Type B pancreatic cell (in vitro differentiated cells): ENCODE data around the gene TMEM98. TPM values are rescaled to one million over a fixed set of nuclear protein-coding genes. Genes with fewer than 3 reads are reported as not detected.
A peak's percentile ranks its signal among the peaks of the same experiment; 100 is the strongest.

Experiments used
- DNase-seq: peaks from one replicate; pipeline ENCODE4 v3.0.0; 2021; ENCODE audit warnings: mixed read lengths; ENCODE audit not compliant: unreplicated experiment; ENCODE audit errors: extremely low spot score
- H3K27ac Mint-ChIP-seq: 2 replicates; pipeline ENCODE4 v1.8.0; 2021; ENCODE audit warnings: mild to moderate bottlenecking, mixed read lengths
- H3K27me3 Mint-ChIP-seq: 2 replicates; pipeline ENCODE4 v1.8.0; 2021; ENCODE audit warnings: mixed read lengths
- H3K36me3 Mint-ChIP-seq: 2 replicates; pipeline ENCODE4 v1.8.0; 2021; ENCODE audit warnings: mixed read lengths
- H3K4me1 Mint-ChIP-seq: one replicate; pipeline ENCODE4 v1.8.0; 2021; ENCODE audit warnings: mixed read lengths; ENCODE audit not compliant: unreplicated experiment
- H3K4me3 Mint-ChIP-seq: 2 replicates; pipeline ENCODE4 v1.8.0; 2021; ENCODE audit warnings: mild to moderate bottlenecking, mixed read lengths
- H3K9me3 Mint-ChIP-seq: 2 replicates; pipeline ENCODE4 v1.8.0; 2021; ENCODE audit warnings: mixed read lengths
- CTCF ChIP-seq: fragments of 200-600 bp; sonication (generic); conservative IDR thresholded peaks from 2 replicates; pipeline ENCODE4 v1.5.0; 2021; ENCODE audit warnings: antibody characterized with exemption, mild to moderate bottlenecking
- total RNA-seq: library from RNA; stranded (reverse); gene quantifications from 2 replicates; pipeline ENCODE4 v1.2.1, GENCODE V29; 2021; ENCODE audit warnings: low replicate concordance

The TMEM98 gene
- total RNA-seq, 1 donor from 2014 or later = 161 TPM

- peak overlapping the region; percentile 79 for H3K27ac Mint-ChIP-seq
- no peaks in the 10 kb centered on the region for H3K27me3 Mint-ChIP-seq
These were observed 691 bp upstream of the TMEM98 start for GRCh38 chr17:32927201-32927723.

GRCh38 chr17:32928586-32929535 is 908 bp downstream of the TMEM98 start:
- no peak for DNase-seq
- no peaks in the 10 kb centered on the region for H3K27me3 Mint-ChIP-seq
- H3K36me3 Mint-ChIP-seq = peaks cover 23% of the 10 kb centered on the region
- H3K4me1 Mint-ChIP-seq = peaks cover 19% of the 10 kb centered on the region
- TF ChIP-seq CTCF = no peak
- H3K27ac Mint-ChIP-seq = no peak overlapping the region
- H3K9me3 Mint-ChIP-seq = no peaks in the 10 kb centered on the region
- H3K4me3 Mint-ChIP-seq = no peak overlapping the region

More at GRCh38 chr17:32927201-32927723, 691 bp upstream of the TMEM98 start:
- no peak for TF ChIP-seq CTCF
- no peaks in the 10 kb centered on the region for H3K9me3 Mint-ChIP-seq
- no peak for DNase-seq
- H3K4me3 Mint-ChIP-seq = peak overlapping the region; percentile 91
- peaks cover 10% of the 10 kb centered on the region for H3K36me3 Mint-ChIP-seq
- peaks cover 15% of the 10 kb centered on the region for H3K4me1 Mint-ChIP-seq

GRCh38 chr17:32929588-32929987 is 1.6 kb downstream of the TMEM98 start:
- Mint-ChIP-seq H3K27ac (no peak overlapping the region), H3K4me3 (no peak overlapping the region), H3K4me1 (peaks cover 20% of the 10 kb centered on the region), H3K27me3 (no peaks in the 10 kb centered on the region), H3K36me3 (peaks cover 27% of the 10 kb centered on the region), H3K9me3 (no peaks in the 10 kb centered on the region)
- no peak for TF ChIP-seq CTCF
- no peak for DNase-seq

- TF ChIP-seq CTCF = no peak
- DNase-seq = no peak
- H3K36me3 Mint-ChIP-seq = peaks cover 34% of the 10 kb centered on the region
- H3K4me1 Mint-ChIP-seq = peaks cover 24% of the 10 kb centered on the region
- no peak overlapping the region for H3K4me3 Mint-ChIP-seq
- H3K27ac Mint-ChIP-seq = no peak overlapping the region
- H3K9me3 Mint-ChIP-seq = no peaks in the 10 kb centered on the region
- no peaks in the 10 kb centered on the region for H3K27me3 Mint-ChIP-seq
These were observed 2.6 kb downstream of the TMEM98 start for GRCh38 chr17:32930512-32930911.

- H3K4me3 Mint-ChIP-seq = no peak overlapping the region
- no peak overlapping the region for H3K27ac Mint-ChIP-seq
These were observed 3.7 kb downstream of the TMEM98 start for GRCh38 chr17:32931686-32932085.

More at GRCh38 chr17:32931686-32932085, 3.7 kb downstream of the TMEM98 start:
- Mint-ChIP-seq H3K4me1 (peaks cover 26% of the 10 kb centered on the region), H3K9me3 (no peaks in the 10 kb centered on the region), H3K36me3 (peaks cover 35% of the 10 kb centered on the region), H3K27me3 (no peaks in the 10 kb centered on the region)
- DNase-seq = no peak
- TF ChIP-seq CTCF = no peak
